K562 (cell line): ENCODE data around the gene RBM44. TPM values are rescaled to one million over a fixed set of nuclear protein-coding genes. Genes with fewer than 3 reads are reported as not detected.
A peak's percentile ranks its signal among the peaks of the same experiment; 100 is the strongest.

Source experiments
- ATAC-seq: fragments of 200-7000 bp; cut with Tn5 transposase; 3 replicates; pipeline ENCODE4 v1.9.1; 2020; ENCODE audit warnings: moderate library complexity
- BruUV-seq: library from RNA; stranded (reverse); fragments of 400-500 nt; replicated peaks from 2 replicates; lab custom pipeline; 2021; lab: Mats Ljungman, UMichigan
- CTCF ChIA-PET: fragments of 300-600 bp; formaldehyde crosslinking; extraction: SDS; loops from one replicate; lab custom pipeline; 2021; ENCODE audit warnings: low intra/inter-chr PET ratio; lab: Yijun Ruan, JAX
- POLR2A ChIA-PET: fragments of 300-600, 350-650 bp; sonication (Branson Sonifier 250); formaldehyde crosslinking; extraction: SDS; loops from one replicate; lab custom pipeline; 2021; ENCODE audit warnings: antibody characterized with exemption, inconsistent platforms; lab: Yijun Ruan, JAX
- DNase-seq, 4 experiments: peaks; one replicate each; pipeline versions ENCODE4 v3.0.0 to v3.0.0-alpha.2; 2011 to 2018; ENCODE audit warnings: low spot score in 3 of 4, mixed read lengths in 3 of 4; ENCODE audit errors: extremely low read depth in 1 of 4
- FAIRE-seq: peaks from 2 replicates; lab custom pipeline; 2011; peaks lifted over from hg19 to GRCh38; lab: Jason Lieb, UNC
- H2AFZ ChIP-seq: 2 replicates; pipeline ENCODE4 v1.6.0; 2011; ENCODE audit warnings: low read depth, low read length, control low read depth, inconsistent platforms
- H3K27ac ChIP-seq: fragments of 200-600 bp; 3 replicates; pipeline ENCODE4 v1.8.0; 2011; ENCODE audit warnings: low read depth, mild to moderate bottlenecking, control low read depth, inconsistent platforms, low read length, moderate library complexity, mixed read lengths; ENCODE audit errors: extremely low read depth
- H3K27me3 ChIP-seq, 2 experiments: fragments of 300-600 bp in 1 of 2; 2 replicates in 1 of 2; 3 replicates in 1 of 2; pipeline versions ENCODE4 v1.6.0 to v1.8.0; 2011; ENCODE audit warnings: inconsistent platforms in 2 of 2, low read length in 2 of 2, mild to moderate bottlenecking in 1 of 2, mixed read lengths in 1 of 2, moderate library complexity in 1 of 2; ENCODE audit not compliant: control insufficient read depth in 2 of 2, insufficient read depth in 2 of 2
- H3K36me3 ChIP-seq: fragments of 300-600 bp; 3 replicates; pipeline ENCODE4 v1.8.0; 2011; ENCODE audit warnings: mild to moderate bottlenecking, low read length, inconsistent platforms; ENCODE audit not compliant: control insufficient read depth, insufficient read depth
- H3K4me1 ChIP-seq, 2 experiments: fragments of 200-600 bp in 1 of 2; replicated peaks in 1 of 2; 2 replicates in 1 of 2; 3 replicates in 1 of 2; pipeline versions ENCODE4 v1.5.1 to v1.8.0; 2011; ENCODE audit warnings: inconsistent platforms in 2 of 2, low read length in 2 of 2, mild to moderate bottlenecking in 1 of 2, mixed read lengths in 1 of 2, moderate library complexity in 1 of 2; ENCODE audit not compliant: control insufficient read depth in 2 of 2, insufficient read depth in 2 of 2
- H3K4me2 ChIP-seq: 2 replicates; pipeline ENCODE4 v1.6.1; 2011; ENCODE audit warnings: low read length, control low read depth, inconsistent platforms, mixed read lengths; ENCODE audit not compliant: insufficient read depth
- H3K4me3 ChIP-seq: fragments of 200-600 bp; sonication (generic), shearing (Covaris generic); 2 replicates; pipeline ENCODE4 v1.5.1; 2016; ENCODE audit warnings: control low read depth, inconsistent platforms
- H3K79me2 ChIP-seq: fragments of 200-600 bp; 3 replicates; pipeline ENCODE4 v1.8.0; 2011; ENCODE audit warnings: low read length, inconsistent platforms; ENCODE audit not compliant: control insufficient read depth, insufficient read depth
- H3K9ac ChIP-seq, 2 experiments: 2 replicates each; pipeline versions ENCODE4 v1.6.0 to v1.6.1; 2011; ENCODE audit warnings: low read depth in 2 of 2, low read length in 2 of 2, control low read depth in 1 of 2, inconsistent platforms in 1 of 2, mild to moderate bottlenecking in 1 of 2, mixed read lengths in 1 of 2; ENCODE audit not compliant: insufficient read depth in 1 of 2
- H3K9me1 ChIP-seq: one replicate; pipeline ENCODE4 v1.6.0; 2011; ENCODE audit warnings: inconsistent platforms, mild to moderate bottlenecking, low read length, moderate library complexity; ENCODE audit not compliant: control insufficient read depth, insufficient read depth
- H3K9me3 ChIP-seq: replicated peaks from 2 replicates; pipeline ENCODE4 v1.5.1; 2011; ENCODE audit warnings: low read depth, low read length, inconsistent platforms; ENCODE audit not compliant: control insufficient read depth, insufficient read depth
- H4K20me1 ChIP-seq: replicated peaks from 2 replicates; pipeline ENCODE4 v1.6.1; 2011; ENCODE audit warnings: low read length, inconsistent platforms, mixed read lengths; ENCODE audit not compliant: control insufficient read depth, insufficient read depth
- BRD4 ChIP-seq: fragments of 200-600 bp; sonication (generic); IDR thresholded peaks from 2 replicates; pipeline ENCODE4 v1.6.1; 2017; ENCODE audit warnings: inconsistent platforms
- GABPB1 ChIP-seq: sonication (generic); formaldehyde crosslinking; IDR thresholded peaks from 2 replicates; pipeline ENCODE4 v1.8.0; 2022; ENCODE audit warnings: mild to moderate bottlenecking, missing genetic modification reagents
- MEF2A ChIP-seq: IDR thresholded peaks from 2 replicates; pipeline ENCODE4 v1.6.1; 2011; ENCODE audit warnings: low read depth, mild to moderate bottlenecking, low read length, moderate library complexity; ENCODE audit not compliant: control insufficient read depth
- RFX5 ChIP-seq: IDR thresholded peaks from 2 replicates; pipeline ENCODE4 v1.6.1; 2011; ENCODE audit warnings: low read depth, mild to moderate bottlenecking, improper control_type of control experiment, low read length
- TOE1 ChIP-seq, 2 experiments: fragments of 450-650 bp in 1 of 2; sonication (generic) in 1 of 2; formaldehyde crosslinking in 1 of 2; IDR thresholded peaks; 2 replicates each; pipeline versions ENCODE4 v1.7.1 to v1.8.0; 2016 to 2022; ENCODE audit warnings: borderline replicate concordance in 2 of 2, mild to moderate bottlenecking in 2 of 2, antibody characterized with exemption in 1 of 2, inconsistent platforms in 1 of 2, low read depth in 1 of 2, missing genetic modification reagents in 1 of 2, moderate library complexity in 1 of 2
- YY1 ChIP-seq, 3 experiments: IDR thresholded peaks; 2 replicates each; pipeline ENCODE4 v1.6.1; 2011; ENCODE audit warnings: low read length in 2 of 3, mild to moderate bottlenecking in 2 of 3, moderate library complexity in 2 of 3, borderline replicate concordance in 1 of 3, control low read depth in 1 of 3, low read depth in 1 of 3; ENCODE audit not compliant: insufficient read depth in 3 of 3, insufficient replicate concordance in 2 of 3, control insufficient read depth in 1 of 3, insufficient read length in 1 of 3; ENCODE audit errors: extremely low read depth in 1 of 3
- ZNF140 ChIP-seq: fragments of 250-450 bp; sonication (Bioruptor Pico); IDR thresholded peaks from 2 replicates; pipeline ENCODE4 v1.8.0; 2021; ENCODE audit warnings: moderate library complexity, mild to moderate bottlenecking, inconsistent platforms
- whole genome bisulfite sequencing: fragments of 100-300 bp; shearing (Covaris generic); methylation state at CpG from one replicate; pipeline ENCODE4 v1.1.6; 2016; ENCODE audit warnings: low coverage, mixed read lengths; ENCODE audit not compliant: insufficient coverage; ENCODE audit errors: missing lambda C conversion rate; 5-methylcytosine and 5-hydroxymethylcytosine counted together
- in situ Hi-C: fragments of 300-500 bp; cut with MboI; formaldehyde crosslinking; loops from 4 replicates; pipeline ENCODE4 v1.15.0; 2018; ENCODE audit warnings: inconsistent platforms, mixed read lengths
- intact Hi-C: fragments of 100-400 bp; cut with micrococcal nuclease; formaldehyde crosslinking; loops from 2 replicates; pipeline ENCODE4 v1.14.2; 2022
- polyA plus RNA-seq, 8 experiments: library from polyadenylated mRNA; depleted of rRNA in 4 of 8; stranded (reverse) in 5 of 8; unstranded in 3 of 8; fragments of >200 nt; fragmentation: Nextera tagmentation in 2 of 8; fragmentation: Illumina TruSeq in 1 of 8; extraction: Ambion mirVana in 2 of 8; extraction: Trizol in 1 of 8; gene quantifications; 2 replicates each; pipeline versions ENCODE4 v1.2.1 to v1.2.3, GENCODE V29; 2011 to 2014; ENCODE audit warnings: inconsistent platforms in 1 of 8, missing spikeins in 1 of 8
- total RNA-seq, 7 experiments: library from RNA; depleted of rRNA in 6 of 7; stranded (reverse); fragments of >200 nt in 6 of 7; fragmentation: Illumina TruSeq in 2 of 7; extraction: Trizol in 2 of 7; gene quantifications; 2 replicates each; pipeline versions ENCODE4 v1.2.1 to v1.2.3, GENCODE V29; 2011 to 2021; ENCODE audit warnings: low replicate concordance in 1 of 7
- TF ChIP-seq, protein P1 (sequence below): fragments of 450-650 bp; formaldehyde crosslinking; IDR thresholded peaks from 2 replicates; pipeline ENCODE4 v1.4.0; 2020; ENCODE audit warnings: mild to moderate bottlenecking
- TF ChIP-seq, protein P2 (sequence below): sonication (generic); formaldehyde crosslinking; IDR thresholded peaks from 2 replicates; pipeline ENCODE4 v1.8.1; 2022; ENCODE audit warnings: missing genetic modification reagents
- TF ChIP-seq, protein P3 (sequence below): fragments of 450-650 bp; conservative IDR thresholded peaks from 2 replicates; pipeline ENCODE4 v1.6.1; 2016; ENCODE audit warnings: missing genetic modification characterization, low read depth, mild to moderate bottlenecking, missing compliant biosample characterization, moderate library complexity
- TF ChIP-seq, protein P4 (sequence below): sonication (generic); formaldehyde crosslinking; IDR thresholded peaks from 2 replicates; pipeline ENCODE4 v1.8.0; 2022; ENCODE audit warnings: mild to moderate bottlenecking, missing genetic modification reagents
- TF ChIP-seq, protein P5 (sequence below): fragments of 450-650 bp; IDR thresholded peaks from 2 replicates; pipeline ENCODE4 v1.6.1; 2018; ENCODE audit warnings: mild to moderate bottlenecking, low read depth; ENCODE audit not compliant: partially characterized antibody

RBM44 gene
- total and polyA plus RNA-seq, 9 of the 15 experiments (the other 6 are each of a cell fraction or from before 2014, with no cell fraction given), result 0.04 to 0.25 (median 0.13) TPM

DNA sequence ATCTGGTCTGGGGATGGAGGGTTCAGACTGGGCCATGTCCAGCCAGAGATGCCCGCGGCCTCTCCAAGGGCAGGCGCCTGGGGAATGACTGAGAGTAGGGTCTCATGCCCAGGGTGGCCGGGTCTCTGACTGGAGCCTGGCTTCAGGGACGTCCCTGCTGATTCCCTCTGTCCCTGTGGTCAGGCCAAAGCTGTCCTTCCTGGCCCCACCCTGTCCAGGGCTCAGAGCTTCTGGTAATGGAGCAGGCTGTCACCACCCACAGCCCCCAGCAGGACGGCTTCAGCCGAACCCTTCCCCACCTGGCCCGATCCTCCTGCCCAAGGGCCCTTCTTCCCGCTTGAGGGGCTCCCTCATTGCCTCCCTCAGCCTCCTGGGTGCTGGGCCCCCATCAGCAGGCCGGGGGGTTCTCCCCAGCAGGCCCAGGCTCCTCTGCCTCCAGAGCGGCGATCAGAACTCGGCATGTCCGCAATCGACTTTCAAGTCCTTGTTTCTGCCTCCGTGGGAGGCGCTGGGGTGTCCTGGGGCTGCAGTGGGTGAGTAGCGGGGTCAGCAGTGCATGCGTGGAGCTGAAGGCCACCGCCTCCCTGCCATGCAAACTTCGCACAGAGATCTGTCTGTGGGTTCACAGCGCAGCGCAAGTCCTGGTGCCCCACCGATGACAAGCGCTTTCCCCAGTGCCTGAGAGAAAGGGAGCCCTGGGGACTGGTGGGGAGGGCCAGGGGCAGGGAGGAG, 79.2 kb downstream of the RBM44 start:
- ChIA-PET CTCF (interaction anchor here (0.6 kb wide), 1 partner anchor 255 kb away, joined by 6 read pairs; no protein-coding TSS in a partner anchor), POLR2A (no interaction called here)
- no peaks in the 10 kb centered on the region for H3K79me2 ChIP-seq
- H3K4me3 ChIP-seq, result no peak overlapping the region
- in situ Hi-C loops (no loop called here), intact Hi-C loops (no loop called here)
- no peak overlapping the region for H3K9ac ChIP-seq
- H3K27me3 ChIP-seq, result peaks cover 9 to 76% of the 10 kb centered on the region in 2 experiments; a peak in 4 of 5 replicates
- no peak overlapping the region for H3K27ac ChIP-seq
- H3K4me1 ChIP-seq, result peaks cover 0 to 10% of the 10 kb centered on the region in 2 experiments; a peak in 2 of 5 replicates
- no peak overlapping the region for H2AFZ ChIP-seq
- FAIRE-seq, result no peak
- H4K20me1 ChIP-seq, result peaks cover 5% of the 10 kb centered on the region; the same call in 1 of the 2 replicates
- H3K9me3 ChIP-seq, result no peaks in the 10 kb centered on the region
- whole genome bisulfite sequencing, result 9% methylated on average over 22 of the region's 25 CpGs
- no peaks in the 10 kb centered on the region for H3K9me1 ChIP-seq
- H3K4me2 ChIP-seq, result no peak overlapping the region
- peak; percentile 45; the same call in 2 of the 3 replicates for ATAC-seq
- DNase-seq, result no peak
- H3K36me3 ChIP-seq, result no peaks in the 10 kb centered on the region
- TF ChIP-seq, protein P1, sequence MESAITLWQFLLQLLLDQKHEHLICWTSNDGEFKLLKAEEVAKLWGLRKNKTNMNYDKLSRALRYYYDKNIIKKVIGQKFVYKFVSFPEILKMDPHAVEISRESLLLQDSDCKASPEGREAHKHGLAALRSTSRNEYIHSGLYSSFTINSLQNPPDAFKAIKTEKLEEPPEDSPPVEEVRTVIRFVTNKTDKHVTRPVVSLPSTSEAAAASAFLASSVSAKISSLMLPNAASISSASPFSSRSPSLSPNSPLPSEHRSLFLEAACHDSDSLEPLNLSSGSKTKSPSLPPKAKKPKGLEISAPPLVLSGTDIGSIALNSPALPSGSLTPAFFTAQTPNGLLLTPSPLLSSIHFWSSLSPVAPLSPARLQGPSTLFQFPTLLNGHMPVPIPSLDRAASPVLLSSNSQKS (CRISPR knock-in tag), result no peak
- TF ChIP-seq TOE1 (IDR thresholded peaks at IDR 0.05; ENCODE audit: borderline replicate concordance) (no peak), TOE1 (CRISPR knock-in tag; IDR thresholded peaks at IDR 0.05; ENCODE audit: borderline replicate concordance, low read depth) (no peak), ZNF140 (no peak), BRD4 (no peak), MEF2A (no peak), RFX5 (no peak), GABPB1 (no peak), YY1 (IDR thresholded peaks at IDR 0.05; ENCODE audit: borderline replicate concordance in 1 of 3, control insufficient read depth in 1 of 3, extremely low read depth in 1 of 3, insufficient read depth in 3 of 3, insufficient read length in 1 of 3, insufficient replicate concordance in 2 of 3, low read depth in 1 of 3, low read length in 2 of 3) (no peak)
- TF ChIP-seq, protein P2, sequence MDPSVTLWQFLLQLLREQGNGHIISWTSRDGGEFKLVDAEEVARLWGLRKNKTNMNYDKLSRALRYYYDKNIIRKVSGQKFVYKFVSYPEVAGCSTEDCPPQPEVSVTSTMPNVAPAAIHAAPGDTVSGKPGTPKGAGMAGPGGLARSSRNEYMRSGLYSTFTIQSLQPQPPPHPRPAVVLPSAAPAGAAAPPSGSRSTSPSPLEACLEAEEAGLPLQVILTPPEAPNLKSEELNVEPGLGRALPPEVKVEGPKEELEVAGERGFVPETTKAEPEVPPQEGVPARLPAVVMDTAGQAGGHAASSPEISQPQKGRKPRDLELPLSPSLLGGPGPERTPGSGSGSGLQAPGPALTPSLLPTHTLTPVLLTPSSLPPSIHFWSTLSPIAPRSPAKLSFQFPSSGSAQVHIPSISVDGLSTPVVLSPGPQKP (CRISPR knock-in tag), result no peak
- TF ChIP-seq, protein P3, sequence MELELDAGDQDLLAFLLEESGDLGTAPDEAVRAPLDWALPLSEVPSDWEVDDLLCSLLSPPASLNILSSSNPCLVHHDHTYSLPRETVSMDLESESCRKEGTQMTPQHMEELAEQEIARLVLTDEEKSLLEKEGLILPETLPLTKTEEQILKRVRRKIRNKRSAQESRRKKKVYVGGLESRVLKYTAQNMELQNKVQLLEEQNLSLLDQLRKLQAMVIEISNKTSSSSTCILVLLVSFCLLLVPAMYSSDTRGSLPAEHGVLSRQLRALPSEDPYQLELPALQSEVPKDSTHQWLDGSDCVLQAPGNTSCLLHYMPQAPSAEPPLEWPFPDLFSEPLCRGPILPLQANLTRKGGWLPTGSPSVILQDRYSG (tag), result no peak
- TF ChIP-seq, protein P4, sequence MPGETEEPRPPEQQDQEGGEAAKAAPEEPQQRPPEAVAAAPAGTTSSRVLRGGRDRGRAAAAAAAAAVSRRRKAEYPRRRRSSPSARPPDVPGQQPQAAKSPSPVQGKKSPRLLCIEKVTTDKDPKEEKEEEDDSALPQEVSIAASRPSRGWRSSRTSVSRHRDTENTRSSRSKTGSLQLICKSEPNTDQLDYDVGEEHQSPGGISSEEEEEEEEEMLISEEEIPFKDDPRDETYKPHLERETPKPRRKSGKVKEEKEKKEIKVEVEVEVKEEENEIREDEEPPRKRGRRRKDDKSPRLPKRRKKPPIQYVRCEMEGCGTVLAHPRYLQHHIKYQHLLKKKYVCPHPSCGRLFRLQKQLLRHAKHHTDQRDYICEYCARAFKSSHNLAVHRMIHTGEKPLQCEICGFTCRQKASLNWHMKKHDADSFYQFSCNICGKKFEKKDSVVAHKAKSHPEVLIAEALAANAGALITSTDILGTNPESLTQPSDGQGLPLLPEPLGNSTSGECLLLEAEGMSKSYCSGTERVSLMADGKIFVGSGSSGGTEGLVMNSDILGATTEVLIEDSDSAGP, result no peak
- TF ChIP-seq, protein P5, sequence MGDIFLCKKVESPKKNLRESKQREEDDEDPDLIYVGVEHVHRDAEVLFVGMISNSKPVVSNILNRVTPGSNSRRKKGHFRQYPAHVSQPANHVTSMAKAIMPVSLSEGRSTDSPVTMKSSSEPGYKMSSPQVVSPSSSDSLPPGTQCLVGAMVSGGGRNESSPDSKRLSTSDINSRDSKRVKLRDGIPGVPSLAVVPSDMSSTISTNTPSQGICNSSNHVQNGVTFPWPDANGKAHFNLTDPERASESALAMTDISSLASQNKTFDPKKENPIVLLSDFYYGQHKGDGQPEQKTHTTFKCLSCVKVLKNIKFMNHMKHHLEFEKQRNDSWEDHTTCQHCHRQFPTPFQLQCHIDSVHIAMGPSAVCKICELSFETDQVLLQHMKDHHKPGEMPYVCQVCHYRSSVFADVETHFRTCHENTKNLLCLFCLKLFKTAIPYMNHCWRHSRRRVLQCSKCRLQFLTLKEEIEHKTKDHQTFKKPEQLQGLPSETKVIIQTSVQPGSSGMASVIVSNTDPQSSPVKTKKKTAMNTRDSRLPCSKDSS, result no peak
- no TSS peak for BruUV-seq
